Middle frontal gyrus (tissue), 1 donor: ENCODE data around the gene UCK2.

Experiments used
- DNase-seq: peaks from one replicate; pipeline ENCODE4 v3.0.0-alpha.2; 2015; ENCODE audit warnings: low spot score; ENCODE audit errors: extremely low spot score

The UCK2 gene

GRCh38 chr1:165879946-165880345, 52.5 kb downstream of the UCK2 start:
- no peak for DNase-seq

- no peak for DNase-seq
Measured at GRCh38 chr1:165880993-165881392, 53.6 kb downstream of the UCK2 start.

GRCh38 chr1:165882168-165882837, 54.9 kb downstream of the UCK2 start:
- no peak for DNase-seq

- no peak for DNase-seq
Measured at GRCh38 chr1:165883056-165883455, 55.6 kb downstream of the UCK2 start.

GRCh38 chr1:165884009-165884689, 56.7 kb downstream of the UCK2 start:
- DNase-seq: no peak

- DNase-seq: no peak
Measured at GRCh38 chr1:165884690-165885304, 57.4 kb downstream of the UCK2 start.

GRCh38 chr1:165885305-165885694, 57.9 kb downstream of the UCK2 start:
- no peak for DNase-seq

- no peak for DNase-seq
Measured at GRCh38 chr1:165886193-165886592, 58.8 kb downstream of the UCK2 start.

- DNase-seq: no peak
Measured at GRCh38 chr1:165886983-165887382, 59.6 kb downstream of the UCK2 start.

GRCh38 chr1:165887877-165888551, 60.6 kb downstream of the UCK2 start:
- DNase-seq: no peak

- no peak for DNase-seq
Measured at GRCh38 chr1:165888552-165888920, 61.1 kb downstream of the UCK2 start.

- DNase-seq: no peak
Measured at GRCh38 chr1:165890684-165891083, 63.3 kb downstream of the UCK2 start.

GRCh38 chr1:165891111-165891860, 63.9 kb downstream of the UCK2 start:
- DNase-seq: no peak

GRCh38 chr1:165892935-165893334, 65.5 kb downstream of the UCK2 start:
- DNase-seq: no peak

- DNase-seq: no peak
Measured at GRCh38 chr1:165893507-165893906, 66.1 kb downstream of the UCK2 start.

- no peak for DNase-seq
Measured at GRCh38 chr1:165894591-165894990, 67.2 kb downstream of the UCK2 start.

- DNase-seq: no peak
Measured at GRCh38 chr1:165895451-165895871, 68.0 kb downstream of the UCK2 start.

- no peak for DNase-seq
Measured at GRCh38 chr1:165896277-165896676, 68.9 kb downstream of the UCK2 start.

- DNase-seq: no peak
Measured at GRCh38 chr1:165897326-165898303, 70.2 kb downstream of the UCK2 start.

- no peak for DNase-seq
Measured at GRCh38 chr1:165898837-165899236, 71.4 kb downstream of the UCK2 start.
